ENCODE data around the gene CCDC192. TPM values are rescaled to one million over a fixed set of nuclear protein-coding genes. Genes with fewer than 3 reads are reported as not detected.

Gene CCDC192
- total and polyA plus RNA-seq, 10 of the 15 experiments (the other 5 are each of a cell fraction or from before 2014, with no cell fraction given): 0.20 to 0.79 (median 0.32) TPM; not detected in 4

GRCh38 chr5:127664093-127664492 lies 39.1 kb upstream of the CCDC192 start:
- no peak for DNase-seq (ENCODE audit: low read depth, low spot score)
- Histone ChIP-seq H3K79me2 (ENCODE audit: control insufficient read depth, insufficient read depth, low read length) (no peaks in the 10 kb centered on the region), H4K20me1 (ENCODE audit: control insufficient read depth, insufficient read depth) (no peaks in the 10 kb centered on the region), H3K27me3 (replicated peaks in 1 of 2; ENCODE audit: control insufficient read depth in 2 of 2, insufficient read depth in 2 of 2, low read length in 1 of 2) (no peaks in the 10 kb centered on the region), H3K4me2 (ENCODE audit: control insufficient read depth, insufficient read depth) (no peak overlapping the region), H3K9me3 (replicated peaks; ENCODE audit: control insufficient read depth, insufficient read depth, low read length) (no peaks in the 10 kb centered on the region), H3K4me1 (ENCODE audit: control insufficient read depth, insufficient read depth, low read length) (no peaks in the 10 kb centered on the region), H3K36me3 (ENCODE audit: control insufficient read depth in 2 of 2, insufficient read depth in 2 of 2, low read length in 1 of 2) (no peaks in the 10 kb centered on the region), H3K27ac (ENCODE audit: control insufficient read depth, insufficient read depth) (no peak overlapping the region), H2AFZ (ENCODE audit: control insufficient read depth, low read depth, low read length) (no peak overlapping the region), H3K9ac (ENCODE audit: control insufficient read depth, insufficient read depth, low read length) (no peak overlapping the region), H3K4me3 (no peak overlapping the region)
- intact Hi-C loops (cut with micrococcal nuclease; ENCODE audit: unreplicated experiment): no loop called here
- ATAC-seq: no peak
- no peak for TF ChIP-seq RB1 (IDR thresholded peaks at IDR 0.05; ENCODE audit: borderline replicate concordance)
- TF ChIP-seq ZZZ3 (IDR thresholded peaks at IDR 0.05; ENCODE audit: control insufficient read depth, insufficient read length, low read depth): no peak
- no peak for TF ChIP-seq ZNF592 (IDR thresholded peaks at IDR 0.05)
- no peak for TF ChIP-seq SMAD1 (IDR thresholded peaks at IDR 0.05; ENCODE audit: low read depth, partially characterized antibody)
- no peak for TF ChIP-seq IKZF1 (conservative IDR thresholded peaks at IDR 0.05)
- TF ChIP-seq ZNF24 (IDR thresholded peaks at IDR 0.05): no peak
- SMC1A ChIA-PET (ENCODE audit: uncharacterized antibody, unreplicated experiment): interaction anchor here (1.0 to 2.3 kb wide), 4 partner anchors 9 to 100 kb away, joined by 3 to 6 read pairs (median 4); no protein-coding TSS in a partner anchor
- POLR2A ChIA-PET: no interaction called here
- CTCF ChIA-PET: interaction anchor here (1.3 kb wide), 1 partner anchor 12 kb away, joined by 3 read pairs; no protein-coding TSS in a partner anchor
- RAD21 ChIA-PET (ENCODE audit: unreplicated experiment): no interaction called here
- WGBS (ENCODE audit: insufficient coverage, insufficient replicate concordance, low lambda C conversion rate, missing lambda C conversion rate): 41% methylated on average over 5 of the region's 5 CpGs
- FAIRE-seq: no peak
- in situ Hi-C loops (cut with MboI): no loop called here
- BruUV-seq (replicated peaks): no TSS peak

Data from GM12878 (cell line).